OCI-LY1 (cell line): Measurements from ENCODE around the gene TXNL1.

Experiments used
- CTCF ChIP-seq: fragments of 200-600 bp; sonication (generic), shearing (Covaris generic); IDR thresholded peaks from 2 replicates; pipeline ENCODE4 v1.5.1; 2017; ENCODE audit warnings: mild to moderate bottlenecking, antibody characterized with exemption, low read length, moderate library complexity, mixed read lengths
- EZH2 ChIP-seq: fragments of 200-600 bp; sonication (generic), shearing (Covaris generic); IDR thresholded peaks from 2 replicates; pipeline ENCODE4 v1.8.0; 2017; ENCODE audit warnings: borderline replicate concordance, mixed run types, mild to moderate bottlenecking, antibody characterized with exemption, low read length, moderate library complexity, mixed read lengths

- TF ChIP-seq EZH2 (no peak), CTCF (no peak)
Measured at GRCh38 chr18:56638232-56639103, at the start of gene TXNL1.
